HG03558 (cell line): ENCODE results near the gene CAV1.

ENCODE experiments used
- ATAC-seq: cut with Tn5 transposase; IDR thresholded peaks from one replicate; pipeline ENCODE4 v1.9.1; 2021; ENCODE audit warnings: moderate number of reproducible peaks; ENCODE audit not compliant: unreplicated experiment; ENCODE audit errors: extremely low read depth

Gene CAV1

GRCh38 chr7:116552602-116553001, 27.8 kb downstream of the CAV1 start:
- ATAC-seq, result no peak

GRCh38 chr7:116553168-116553964, 28.5 kb downstream of the CAV1 start:
- ATAC-seq, result no peak

- no peak for ATAC-seq
These were observed 29.6 kb downstream of the CAV1 start for GRCh38 chr7:116554436-116554835.

GRCh38 chr7:116554911-116555310, 30.1 kb downstream of the CAV1 start:
- ATAC-seq, result no peak

- ATAC-seq, result no peak
These were observed 32.3 kb downstream of the CAV1 start for GRCh38 chr7:116557066-116557585.

- no peak for ATAC-seq
These were observed 33.1 kb downstream of the CAV1 start for GRCh38 chr7:116557901-116558300.

GRCh38 chr7:116560021-116560970, 35.5 kb downstream of the CAV1 start:
- no peak for ATAC-seq

GRCh38 chr7:116561697-116562483, 37.1 kb downstream of the CAV1 start:
- ATAC-seq, result no peak

GRCh38 chr7:116562529-116563121, 37.8 kb downstream of the CAV1 start:
- no peak for ATAC-seq

GRCh38 chr7:116565981-116566380, 41.1 kb downstream of the CAV1 start:
- no peak for ATAC-seq

- ATAC-seq, result no peak
These were observed 41.8 kb downstream of the CAV1 start for GRCh38 chr7:116566666-116567065.

GRCh38 chr7:116569737-116570136, 44.9 kb downstream of the CAV1 start:
- ATAC-seq, result no peak

GRCh38 chr7:116570306-116570705, 45.5 kb downstream of the CAV1 start:
- no peak for ATAC-seq

- no peak for ATAC-seq
These were observed 46.2 kb downstream of the CAV1 start for GRCh38 chr7:116571037-116571436.

- no peak for ATAC-seq
These were observed 46.7 kb downstream of the CAV1 start for GRCh38 chr7:116571552-116571951.

- no peak for ATAC-seq
These were observed 47.2 kb downstream of the CAV1 start for GRCh38 chr7:116572036-116572435.

GRCh38 chr7:116573541-116573940, 48.7 kb downstream of the CAV1 start:
- ATAC-seq, result no peak

- no peak for ATAC-seq
These were observed 49.4 kb downstream of the CAV1 start for GRCh38 chr7:116574025-116574822.

- no peak for ATAC-seq
These were observed 51.0 kb downstream of the CAV1 start for GRCh38 chr7:116575853-116576252.
